Smooth muscle cell (in vitro differentiated cells): ENCODE measurements around the gene PRM1. TPM values are rescaled to one million over a fixed set of nuclear protein-coding genes. Genes with fewer than 3 reads are reported as not detected.

Experiments used
- DNase-seq: peaks from one replicate; lab custom pipeline; 2025; ENCODE audit not compliant: unreplicated experiment; lab: John Stamatoyannopoulos, UW
- H2AFZ ChIP-seq: fragments of 200-600 bp; sonication (generic); 2 replicates; pipeline ENCODE4 v1.6.0; 2016; ENCODE audit warnings: antibody characterized with exemption, low read depth, mild to moderate bottlenecking
- H3F3A ChIP-seq: fragments of 200-600 bp; sonication (generic); 2 replicates; pipeline ENCODE4 v1.6.0; 2017; ENCODE audit warnings: antibody characterized with exemption, low read depth
- H3K27ac ChIP-seq: fragments of 200-600 bp; sonication (generic); 2 replicates; pipeline ENCODE4 v1.5.1; 2016; ENCODE audit warnings: low read depth, mild to moderate bottlenecking
- H3K27me3 ChIP-seq: fragments of 200-600 bp; sonication (generic); 2 replicates; pipeline ENCODE4 v1.6.1; 2016; ENCODE audit warnings: low read depth, mild to moderate bottlenecking
- H3K36me3 ChIP-seq: fragments of 200-600 bp; sonication (generic); 2 replicates; pipeline ENCODE4 v1.5.1; 2016; ENCODE audit warnings: low read depth
- H3K4me1 ChIP-seq: fragments of 200-600 bp; sonication (generic); 2 replicates; pipeline ENCODE4 v1.5.1; 2016; ENCODE audit warnings: low read depth
- H3K4me2 ChIP-seq: fragments of 200-600 bp; sonication (generic); 2 replicates; pipeline ENCODE4 v1.6.0; 2016; ENCODE audit warnings: mild to moderate bottlenecking
- H3K4me3 ChIP-seq: fragments of 200-600 bp; sonication (generic); 2 replicates; pipeline ENCODE4 v1.5.1; 2016; ENCODE audit warnings: mild to moderate bottlenecking
- H3K79me2 ChIP-seq: fragments of 200-600 bp; sonication (generic); 2 replicates; pipeline ENCODE4 v1.6.0; 2016; ENCODE audit warnings: low read depth, mild to moderate bottlenecking
- H3K9ac ChIP-seq: fragments of 200-600 bp; sonication (generic); 2 replicates; pipeline ENCODE4 v1.6.0; 2016; ENCODE audit warnings: low read depth
- H3K9me3 ChIP-seq: fragments of 200-600 bp; sonication (generic); replicated peaks from 2 replicates; pipeline ENCODE4 v1.5.1; 2016; ENCODE audit warnings: low read depth
- H4K20me1 ChIP-seq: fragments of 200-600 bp; sonication (generic); 2 replicates; pipeline ENCODE4 v1.6.0; 2016; ENCODE audit warnings: low read depth
- WGBS: methylation state at CpG from one replicate; pipeline ENCODE4 v1.1.7; 2016; ENCODE audit warnings: low lambda C conversion rate; 5-methylcytosine and 5-hydroxymethylcytosine counted together
- polyA plus RNA-seq: library from polyadenylated mRNA; unstranded; fragments of >200 nt; fragmentation: Nextera tagmentation; extraction: Ambion mirVana; gene quantifications from 2 replicates; pipeline ENCODE4 v1.2.1, GENCODE V29; 2016
- total RNA-seq: library from RNA; depleted of rRNA; stranded (reverse); fragments of >200 nt; gene quantifications from 2 replicates; pipeline ENCODE4 v1.2.3, GENCODE V29; 2014
- TF ChIP-seq, protein P1 (sequence below): fragments of 200-600 bp; sonication (generic); IDR thresholded peaks from 2 replicates; pipeline ENCODE4 v1.5.1; 2017; ENCODE audit warnings: borderline replicate concordance, mild to moderate bottlenecking, antibody characterized with exemption; ENCODE audit not compliant: insufficient read depth, poor library complexity, severe bottlenecking

The PRM1 gene
- total and polyA plus RNA-seq, 2 experiments from 2014 or later, result not detected

DNA sequence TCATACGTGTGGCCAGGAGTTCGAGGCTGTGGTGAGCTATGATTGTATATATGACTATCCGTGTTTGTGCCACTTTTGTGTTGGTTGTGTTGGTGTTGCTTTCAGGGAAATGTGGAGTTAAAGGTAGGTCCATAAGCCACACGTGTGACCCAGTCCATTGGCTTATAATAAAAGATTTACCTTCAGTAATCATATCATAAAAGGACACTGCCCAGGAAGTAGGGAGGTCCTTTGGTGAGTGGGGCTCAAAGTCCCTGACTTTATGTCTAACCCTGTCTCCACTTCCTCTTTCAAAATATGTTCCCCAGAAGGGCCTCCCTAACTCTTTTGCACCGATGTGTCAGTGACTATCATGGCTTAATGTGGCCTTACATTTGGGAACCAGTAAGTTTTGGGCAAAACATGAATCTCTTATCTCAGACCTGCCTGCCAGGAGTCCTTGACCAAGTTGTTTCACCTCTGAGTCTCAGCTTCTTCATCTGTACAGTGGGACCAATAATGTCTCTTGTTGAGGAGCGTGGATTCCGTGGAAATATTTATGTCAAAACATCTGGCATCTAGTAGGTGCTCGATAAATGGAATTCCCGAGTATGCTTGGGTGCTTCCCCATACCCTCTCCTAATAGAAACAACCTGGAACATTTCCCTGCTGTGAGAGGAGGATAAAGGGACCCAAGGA is 16.8 kb downstream of the PRM1 start:
- H4K20me1 ChIP-seq, result no peaks in the 10 kb centered on the region
- H3K9ac ChIP-seq, result no peak overlapping the region
- TF ChIP-seq, protein P1, sequence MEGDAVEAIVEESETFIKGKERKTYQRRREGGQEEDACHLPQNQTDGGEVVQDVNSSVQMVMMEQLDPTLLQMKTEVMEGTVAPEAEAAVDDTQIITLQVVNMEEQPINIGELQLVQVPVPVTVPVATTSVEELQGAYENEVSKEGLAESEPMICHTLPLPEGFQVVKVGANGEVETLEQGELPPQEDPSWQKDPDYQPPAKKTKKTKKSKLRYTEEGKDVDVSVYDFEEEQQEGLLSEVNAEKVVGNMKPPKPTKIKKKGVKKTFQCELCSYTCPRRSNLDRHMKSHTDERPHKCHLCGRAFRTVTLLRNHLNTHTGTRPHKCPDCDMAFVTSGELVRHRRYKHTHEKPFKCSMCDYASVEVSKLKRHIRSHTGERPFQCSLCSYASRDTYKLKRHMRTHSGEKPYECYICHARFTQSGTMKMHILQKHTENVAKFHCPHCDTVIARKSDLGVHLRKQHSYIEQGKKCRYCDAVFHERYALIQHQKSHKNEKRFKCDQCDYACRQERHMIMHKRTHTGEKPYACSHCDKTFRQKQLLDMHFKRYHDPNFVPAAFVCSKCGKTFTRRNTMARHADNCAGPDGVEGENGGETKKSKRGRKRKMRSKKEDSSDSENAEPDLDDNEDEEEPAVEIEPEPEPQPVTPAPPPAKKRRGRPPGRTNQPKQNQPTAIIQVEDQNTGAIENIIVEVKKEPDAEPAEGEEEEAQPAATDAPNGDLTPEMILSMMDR, result no peak
- 81% methylated on average over 9 of the region's 9 CpGs for WGBS
- DNase-seq, result no peak
- H3K9me3 ChIP-seq, result no peaks in the 10 kb centered on the region
- H3F3A ChIP-seq, result no peaks in the 10 kb centered on the region
- no peaks in the 10 kb centered on the region for H3K79me2 ChIP-seq
- H3K4me3 ChIP-seq, result no peak overlapping the region
- H3K27ac ChIP-seq, result no peak overlapping the region
- no peaks in the 10 kb centered on the region for H3K27me3 ChIP-seq
- no peaks in the 10 kb centered on the region for H3K36me3 ChIP-seq
- no peak overlapping the region for H2AFZ ChIP-seq
- no peak overlapping the region for H3K4me2 ChIP-seq
- no peaks in the 10 kb centered on the region for H3K4me1 ChIP-seq

DNA sequence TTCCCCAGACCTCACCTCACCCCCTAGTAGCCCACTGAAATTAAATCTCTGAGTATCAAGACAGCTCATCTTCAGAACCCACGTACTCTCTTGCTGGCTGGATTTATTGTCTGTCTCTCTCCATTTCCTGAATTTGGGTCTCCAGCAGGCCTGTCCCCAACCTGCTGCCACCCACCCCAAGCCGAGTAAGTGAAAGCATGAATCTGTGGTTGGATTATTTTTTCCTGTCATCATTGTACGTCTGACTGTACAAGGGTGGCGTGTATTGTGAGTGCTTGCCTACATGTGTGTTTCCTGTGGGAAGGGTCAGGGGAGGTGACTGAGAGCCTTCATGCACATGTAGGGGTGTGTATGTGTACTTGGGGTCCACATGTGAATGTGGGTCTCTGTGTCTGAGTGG is 17.4 kb downstream of the PRM1 start:
- Histone ChIP-seq H3K9ac (no peak overlapping the region), H2AFZ (no peak overlapping the region), H3K4me2 (no peak overlapping the region)

DNA sequence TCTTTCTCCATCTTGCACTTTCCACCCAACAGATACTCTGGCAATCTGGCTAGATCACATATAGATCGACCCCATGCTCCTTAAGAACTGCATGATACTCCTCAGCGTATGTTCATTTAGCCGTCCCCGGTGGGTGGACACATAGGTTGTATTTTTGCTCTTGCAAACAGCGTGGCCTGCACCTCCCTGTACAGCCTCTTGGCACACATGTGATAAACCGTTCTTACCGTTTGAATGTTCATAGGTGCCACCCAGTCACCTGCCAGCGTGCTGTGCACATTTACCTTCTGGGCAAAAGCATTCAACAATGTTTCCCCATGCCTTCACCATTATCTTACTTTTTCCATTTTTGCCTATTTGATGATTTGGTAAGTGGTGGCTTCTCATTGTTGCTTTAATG is 18.2 kb downstream of the PRM1 start:
- H3K9me3 ChIP-seq, result no peaks in the 10 kb centered on the region
- no peaks in the 10 kb centered on the region for H3F3A ChIP-seq
- no peak for DNase-seq
- H3K36me3 ChIP-seq, result no peaks in the 10 kb centered on the region
- TF ChIP-seq, protein P1, result no peak
- WGBS, result 94% methylated on average over 8 of the region's 8 CpGs
- no peaks in the 10 kb centered on the region for H4K20me1 ChIP-seq
- H3K27me3 ChIP-seq, result no peaks in the 10 kb centered on the region
- no peaks in the 10 kb centered on the region for H3K4me1 ChIP-seq
- H3K9ac ChIP-seq, result no peak overlapping the region
- no peak overlapping the region for H3K4me3 ChIP-seq
- no peak overlapping the region for H2AFZ ChIP-seq
- no peak overlapping the region for H3K27ac ChIP-seq
- no peaks in the 10 kb centered on the region for H3K79me2 ChIP-seq
- no peak overlapping the region for H3K4me2 ChIP-seq

More for the DNA sequence above, 17.4 kb downstream of the PRM1 start:
- Histone ChIP-seq H3K4me1 (no peaks in the 10 kb centered on the region), H3K27ac (no peak overlapping the region), H3K79me2 (no peaks in the 10 kb centered on the region), H3K4me3 (no peak overlapping the region), H3K36me3 (no peaks in the 10 kb centered on the region), H3K27me3 (no peaks in the 10 kb centered on the region), H3K9me3 (no peaks in the 10 kb centered on the region), H3F3A (no peaks in the 10 kb centered on the region), H4K20me1 (no peaks in the 10 kb centered on the region)
- 80% methylated on average over 4 of the region's 4 CpGs for WGBS
- DNase-seq, result no peak
- TF ChIP-seq, protein P1, result no peak

DNA sequence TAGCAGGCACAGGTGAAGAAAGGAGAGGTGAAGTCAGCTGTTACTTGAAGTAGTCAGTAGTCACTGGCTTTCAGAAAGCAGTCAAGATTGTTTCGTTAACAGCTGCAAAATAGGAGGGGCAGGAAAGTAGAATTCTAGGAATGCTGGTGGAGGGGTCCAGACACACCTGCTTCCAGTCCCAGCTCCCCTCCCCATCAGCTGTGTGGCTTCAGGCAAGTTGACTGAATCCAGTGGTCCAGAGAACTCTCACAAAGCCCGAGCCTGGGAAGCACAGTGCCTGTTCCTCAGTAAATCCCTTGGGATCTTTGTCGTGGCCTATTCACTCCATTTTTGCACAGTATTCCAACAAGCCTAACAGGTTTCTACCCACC is 20.5 kb downstream of the PRM1 start:
- H2AFZ ChIP-seq, result no peak overlapping the region
- H3K4me2 ChIP-seq, result no peak overlapping the region
- TF ChIP-seq, protein P1, result no peak
- H3K79me2 ChIP-seq, result peaks cover under 1% of the 10 kb centered on the region
- no peaks in the 10 kb centered on the region for H4K20me1 ChIP-seq
- no peak for DNase-seq
- H3F3A ChIP-seq, result no peaks in the 10 kb centered on the region
- no peaks in the 10 kb centered on the region for H3K27me3 ChIP-seq
- no peak overlapping the region for H3K27ac ChIP-seq
- no peaks in the 10 kb centered on the region for H3K4me1 ChIP-seq
- no peak overlapping the region for H3K4me3 ChIP-seq
- no peaks in the 10 kb centered on the region for H3K9me3 ChIP-seq
- 49% methylated on average over 3 of the region's 3 CpGs for WGBS
- no peaks in the 10 kb centered on the region for H3K36me3 ChIP-seq
- no peak overlapping the region for H3K9ac ChIP-seq
